Measurements from ENCODE around the gene SETD1A.

Gene SETD1A

DNA sequence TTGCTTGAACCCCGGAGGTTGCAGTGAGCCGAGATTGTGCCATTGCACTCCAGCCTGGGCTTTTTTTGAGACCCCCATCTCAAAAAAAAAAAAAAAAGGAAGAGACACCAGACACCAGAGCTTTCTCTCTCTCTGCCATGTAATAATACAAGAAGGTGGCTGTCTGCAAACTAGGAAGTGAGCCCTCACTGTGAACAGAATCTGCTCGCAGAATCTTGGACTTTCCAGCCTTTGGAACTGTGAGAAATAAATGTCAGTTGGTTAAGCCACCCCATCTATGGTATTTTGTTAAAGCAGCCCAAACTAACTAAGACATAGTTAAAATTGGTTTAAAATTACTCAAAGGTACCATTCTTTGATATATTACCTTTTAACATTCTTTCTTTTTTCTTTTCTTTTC, 63.0 kb downstream of the SETD1A start:
- no peak for DNase-seq (ENCODE audit: low read depth, low spot score)

DNA sequence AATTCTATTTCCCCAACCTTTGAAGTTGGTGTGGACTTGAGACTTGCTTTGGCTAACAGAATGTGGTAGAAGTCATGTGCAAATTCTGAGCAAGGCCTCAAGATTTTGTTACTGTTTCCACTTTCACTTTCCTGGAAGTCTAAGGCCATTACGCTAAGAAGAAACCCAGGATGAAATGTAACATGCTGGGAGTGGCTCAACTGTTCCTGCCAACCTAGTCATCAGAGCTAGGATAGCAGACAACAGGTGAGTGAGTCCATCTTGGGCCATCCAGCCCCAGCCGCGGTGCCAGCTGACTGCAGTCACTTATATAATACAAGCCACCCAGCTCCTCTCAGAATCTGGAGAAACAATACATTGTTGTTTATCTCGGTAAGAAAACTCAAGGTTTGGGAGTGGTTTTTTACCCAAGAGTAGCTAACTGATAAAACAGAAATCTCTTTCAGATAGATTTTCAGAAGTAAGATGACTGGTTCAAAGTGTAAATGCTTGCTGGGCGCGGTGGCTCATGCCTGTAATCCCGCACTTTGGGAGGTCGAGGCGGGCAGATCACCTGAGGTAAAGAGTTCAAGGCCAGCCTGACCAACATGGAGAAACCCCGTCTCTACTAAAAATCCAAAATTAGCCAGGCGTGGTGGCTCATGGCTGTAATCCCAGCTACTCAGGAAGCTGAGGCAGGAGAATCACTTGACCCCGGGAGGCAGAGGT, 65.1 kb downstream of the SETD1A start:
- DNase-seq (ENCODE audit: low read depth, low spot score), result no peak

DNA sequence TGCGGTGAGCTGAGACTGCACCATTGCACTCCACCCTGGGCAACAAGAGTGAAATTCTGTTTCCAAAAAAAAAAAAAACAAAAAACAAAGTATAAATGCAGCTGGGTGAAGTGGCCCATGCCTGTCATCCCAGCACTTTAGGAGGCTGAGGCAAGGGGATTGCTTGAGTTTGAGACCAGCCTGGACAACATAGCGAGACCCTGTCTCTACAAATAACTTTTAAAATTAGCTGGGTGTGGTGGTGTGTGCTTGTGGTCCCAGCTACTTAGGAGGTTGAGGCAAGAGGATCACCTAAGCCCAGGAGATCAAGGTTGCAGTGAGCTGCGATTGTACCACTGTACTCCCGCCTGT, 65.7 kb downstream of the SETD1A start:
- no peak for DNase-seq (ENCODE audit: low read depth, low spot score)

DNA sequence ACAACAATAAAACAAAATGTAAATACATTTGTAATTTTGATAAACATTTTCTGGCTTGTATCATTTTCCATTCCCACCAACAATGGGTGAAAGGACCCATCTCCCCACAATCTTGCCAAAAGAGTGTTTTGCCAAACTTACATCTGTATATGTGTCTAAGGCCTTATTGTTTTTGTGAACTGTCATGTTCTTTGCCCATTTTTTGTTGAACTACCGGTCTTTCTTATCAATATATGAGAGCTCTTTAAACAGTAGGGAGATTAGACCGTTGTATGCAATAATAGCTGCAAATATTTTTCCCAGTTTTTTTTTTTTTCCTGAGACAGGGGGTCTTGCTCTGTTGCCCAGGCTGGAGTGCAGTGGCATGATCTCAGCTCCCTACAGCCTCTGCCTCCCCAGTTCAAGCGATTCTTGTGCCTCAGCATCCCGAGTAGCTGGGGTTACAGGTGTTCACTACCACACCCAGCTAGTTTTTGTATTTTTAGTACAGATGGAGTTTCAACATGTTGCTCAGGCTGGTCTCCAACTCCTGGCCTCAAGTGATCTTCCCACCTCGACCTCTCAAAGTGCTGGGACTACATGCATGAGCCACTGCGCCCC, 66.2 kb downstream of the SETD1A start:
- no peak for DNase-seq (ENCODE audit: low read depth, low spot score)

DNA sequence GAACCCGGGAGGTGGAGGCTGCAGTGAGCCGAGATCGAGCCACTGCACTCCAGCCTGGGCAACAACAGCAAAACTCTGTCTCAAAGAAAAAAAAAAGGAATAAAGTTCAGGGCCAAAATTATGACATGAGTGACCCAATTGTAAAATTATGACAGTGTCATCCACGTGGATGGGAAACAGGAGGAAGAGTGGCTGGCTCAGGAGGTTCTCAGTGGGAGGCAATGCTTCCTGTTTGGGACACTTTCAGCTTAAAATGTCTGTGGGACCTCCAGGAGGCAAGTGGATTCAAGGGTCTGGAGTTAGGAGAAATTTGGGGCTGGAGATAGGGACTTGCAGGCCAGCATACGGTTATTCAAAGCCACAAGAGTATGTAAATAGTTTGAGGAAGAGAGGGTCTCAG, 67.8 kb downstream of the SETD1A start:
- DNase-seq (ENCODE audit: low read depth, low spot score), result no peak

DNA sequence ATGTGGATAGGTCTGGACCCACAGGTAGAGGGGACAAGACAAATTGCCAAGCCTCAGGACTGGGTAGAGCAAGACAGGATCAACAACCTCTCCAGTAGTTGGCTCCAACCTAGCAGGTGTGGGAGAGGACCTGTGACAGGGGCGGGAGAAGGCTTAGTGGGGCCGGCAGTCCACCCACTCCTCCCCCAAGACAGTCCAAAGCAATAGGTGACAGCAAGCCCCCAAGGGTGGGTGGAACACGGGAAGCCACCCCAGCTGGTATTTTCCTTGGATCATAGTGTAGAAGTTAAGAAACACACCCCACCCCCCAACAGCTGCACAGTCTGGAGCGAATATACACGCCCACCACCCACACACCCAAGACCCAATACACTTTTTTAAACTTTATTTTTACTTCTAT, 71.7 kb downstream of the SETD1A start:
- DNase-seq (ENCODE audit: low read depth, low spot score), result no peak

DNA sequence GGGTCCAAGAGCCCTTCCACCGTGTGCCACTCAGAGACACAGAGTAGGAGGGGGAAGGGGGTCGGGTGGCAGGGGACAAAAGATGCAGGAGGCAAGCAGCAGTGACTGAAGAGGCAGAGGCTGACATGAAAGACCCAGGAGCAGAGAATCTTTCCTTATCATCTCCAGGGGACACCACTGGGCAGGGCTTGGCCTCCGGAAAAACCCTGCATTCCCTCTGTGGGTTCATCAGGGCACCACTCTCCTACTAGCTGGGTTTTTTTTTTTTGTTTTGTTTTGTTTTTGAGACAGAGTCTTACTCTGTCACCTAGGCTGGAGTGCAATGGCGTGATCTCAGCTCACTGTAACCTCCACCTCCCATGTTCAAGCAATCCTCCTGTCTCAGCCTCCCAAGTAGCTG, 73.7 kb downstream of the SETD1A start:
- DNase-seq (ENCODE audit: low read depth, low spot score), result no peak

DNA sequence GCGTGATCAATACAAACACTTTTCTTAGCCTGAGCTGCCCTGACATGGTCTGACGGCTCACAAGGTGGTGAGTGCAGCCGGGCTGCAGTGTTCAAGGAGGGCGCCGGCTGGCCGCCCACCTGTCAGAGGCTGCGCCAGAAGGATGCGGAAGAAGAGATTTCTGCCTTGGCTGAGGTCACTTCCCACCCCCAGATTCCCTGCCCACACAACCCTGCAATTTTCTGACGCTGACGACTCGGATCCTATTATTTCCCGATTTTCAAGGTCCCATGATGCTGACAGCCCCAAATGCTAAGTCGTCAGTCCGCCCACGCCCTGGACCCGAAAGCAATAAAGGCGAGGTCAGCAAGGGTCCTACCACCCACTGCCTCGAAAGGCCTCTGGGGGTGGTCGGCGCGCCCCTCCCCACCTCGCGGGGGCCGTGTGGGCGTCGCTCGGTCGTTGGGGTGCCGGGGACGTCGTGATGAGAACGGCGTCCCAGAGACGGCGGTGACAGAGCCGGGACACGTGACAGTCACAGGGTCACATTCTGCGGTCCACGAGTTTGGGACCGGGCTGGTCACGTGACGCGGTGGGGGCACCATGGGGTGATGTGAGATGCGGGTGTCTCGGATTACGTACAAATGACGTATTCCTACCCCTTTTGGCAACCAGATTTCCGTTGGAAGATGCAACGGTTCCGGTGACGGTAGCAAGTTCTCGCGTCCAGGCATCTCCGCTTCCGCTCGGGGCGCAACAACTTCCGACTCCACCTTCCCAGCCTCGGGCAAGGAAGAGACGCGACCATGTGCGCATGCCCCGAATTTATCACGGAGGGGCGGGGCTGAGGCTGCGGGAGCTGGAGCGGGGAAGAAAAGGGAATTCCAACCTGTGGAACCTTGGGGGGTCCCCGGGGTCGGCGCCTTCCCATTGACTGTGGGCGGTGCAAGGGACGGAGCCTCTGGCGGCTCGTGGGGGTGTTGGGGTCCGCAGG, 75.5 kb downstream of the SETD1A start, which contains the start of gene STX4:
STX4 (plus strand) TSS at position 823 of the 973 bp plus-strand sequence. CDS start 248 bp downstream, outside the sequence.
- peak; percentile 98 for DNase-seq (ENCODE audit: low read depth, low spot score)

DNA sequence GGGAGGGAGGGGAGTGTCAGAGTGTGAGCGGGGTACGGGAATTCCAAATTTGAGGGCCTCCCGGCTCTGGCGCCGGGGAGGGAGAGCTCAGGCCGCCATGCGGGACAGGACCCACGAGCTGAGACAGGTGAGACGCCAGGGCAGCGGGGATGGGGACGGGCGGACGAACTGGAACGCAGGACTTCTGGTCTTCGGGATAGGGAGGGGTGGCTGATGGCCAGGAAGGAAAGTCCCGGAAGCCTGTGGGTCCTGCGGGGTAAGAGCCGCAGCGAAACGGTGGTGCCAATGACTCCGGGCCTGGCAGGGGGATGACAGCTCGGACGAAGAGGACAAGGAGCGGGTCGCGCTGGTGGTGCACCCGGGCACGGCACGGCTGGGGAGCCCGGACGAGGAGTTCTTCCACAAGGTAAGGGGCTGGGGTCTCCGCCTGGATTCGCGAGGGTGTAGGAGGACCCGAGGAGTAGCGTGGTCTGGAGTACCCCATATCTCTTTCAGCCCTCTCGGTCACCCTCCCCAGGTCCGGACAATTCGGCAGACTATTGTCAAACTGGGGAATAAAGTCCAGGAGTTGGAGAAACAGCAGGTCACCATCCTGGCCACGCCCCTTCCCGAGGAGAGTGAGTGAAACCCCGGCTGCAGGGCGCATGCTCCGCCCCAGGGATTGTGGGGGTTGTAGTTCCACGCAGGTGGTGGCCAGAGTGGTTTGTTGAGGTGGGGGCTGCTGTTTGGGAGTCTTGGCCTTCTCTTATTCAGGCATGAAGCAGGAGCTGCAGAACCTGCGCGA, 76.3 kb downstream of the SETD1A start:
- DNase-seq (ENCODE audit: low read depth, low spot score), result peak; percentile 76
